HG03025 (cell line): Measurements from ENCODE around the gene UFSP2.

Experiments used
- ATAC-seq: cut with Tn5 transposase; IDR thresholded peaks from one replicate; pipeline ENCODE4 v1.9.1; 2021; ENCODE audit warnings: mild to moderate bottlenecking, moderate library complexity; ENCODE audit not compliant: unreplicated experiment, low FRiP score

UFSP2 gene

DNA sequence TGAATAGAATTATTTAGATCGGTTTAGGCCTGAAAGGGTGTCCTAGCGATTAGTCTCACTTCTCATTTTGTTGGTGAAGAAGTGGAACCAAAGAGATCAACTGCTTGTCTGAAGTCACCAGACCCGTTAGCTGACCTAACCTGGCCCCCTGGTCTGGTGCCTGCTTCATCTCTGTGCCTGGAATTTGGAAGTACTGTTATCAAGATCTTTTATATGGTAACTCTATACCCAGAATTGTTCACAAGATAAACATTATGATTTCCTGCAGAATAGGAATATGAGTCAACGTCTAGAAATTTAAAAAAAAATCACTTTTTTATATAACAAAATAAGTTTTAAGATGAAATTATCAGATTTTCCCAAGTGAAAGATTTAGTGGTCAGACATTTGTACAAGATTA is 67.2 kb downstream of the UFSP2 start:
- ATAC-seq, result no peak

DNA sequence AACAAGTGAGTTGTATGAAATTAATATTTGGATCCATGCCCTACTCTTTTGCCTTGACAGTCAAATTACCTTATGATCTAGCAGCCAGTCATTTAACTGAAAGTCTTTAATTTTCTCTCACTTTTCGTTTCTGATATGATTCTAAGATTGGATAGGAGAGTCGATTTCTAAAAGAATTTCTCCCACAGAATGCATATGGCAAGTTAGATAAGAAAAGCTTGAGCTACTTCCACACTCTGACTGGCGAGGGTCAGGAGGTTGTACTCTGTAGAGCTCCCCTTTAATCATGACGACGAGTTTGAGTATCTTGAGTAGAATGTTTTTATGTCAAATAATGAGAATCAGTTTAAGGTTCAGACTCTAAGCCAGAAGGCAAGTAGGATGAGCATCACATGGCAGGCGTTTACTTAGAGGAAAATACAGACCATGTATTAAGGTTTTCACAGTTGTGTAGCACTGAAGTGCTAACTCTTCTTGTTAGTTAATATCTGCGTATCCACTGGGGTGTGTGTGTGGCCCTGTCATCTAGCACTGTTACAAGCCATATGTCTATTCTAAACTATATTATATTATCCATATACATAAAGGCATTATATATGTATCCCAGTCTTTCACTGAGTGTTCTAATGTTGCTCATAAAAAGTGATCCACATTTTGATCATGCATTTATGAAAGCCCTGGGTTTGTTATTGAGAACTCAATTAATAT is 67.9 kb downstream of the UFSP2 start:
- ATAC-seq, result no peak

DNA sequence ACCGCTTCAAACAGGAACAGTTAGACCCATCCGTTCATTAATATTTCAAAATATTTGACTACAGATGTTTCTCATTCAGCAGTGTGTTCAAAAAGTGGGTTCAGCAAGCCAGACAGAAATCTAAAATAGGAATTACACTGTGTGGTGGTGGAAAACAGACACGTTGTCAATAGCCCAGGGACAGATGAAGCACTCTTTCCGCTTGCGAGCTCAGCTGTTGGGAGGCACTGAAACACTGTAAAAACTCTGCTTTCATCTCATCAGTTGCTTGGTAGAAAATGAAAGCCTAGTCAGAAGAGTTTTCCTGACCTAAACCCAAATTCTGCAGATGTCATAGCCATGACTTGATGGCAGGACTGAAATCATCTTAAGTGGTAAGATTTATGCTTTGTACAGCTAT is 68.6 kb downstream of the UFSP2 start:
- ATAC-seq, result no peak

DNA sequence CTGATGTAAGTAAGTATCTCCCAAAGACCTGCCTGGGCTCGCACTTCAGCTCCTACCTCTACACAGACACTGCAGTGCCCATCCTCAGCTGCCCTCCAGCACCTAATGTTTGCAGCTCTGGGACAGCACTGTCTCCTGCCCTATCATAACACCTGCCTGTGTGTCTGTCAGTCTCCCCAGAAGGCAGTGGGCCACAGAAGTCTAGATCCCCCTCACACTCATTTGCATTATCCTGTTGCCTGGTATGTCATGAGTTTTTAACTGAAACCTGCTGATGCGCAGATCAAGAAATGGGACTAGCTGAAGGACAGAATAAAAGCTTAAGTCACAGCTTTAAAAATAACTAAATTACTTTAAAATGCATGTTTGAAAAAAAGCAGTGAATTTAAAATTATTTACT is 73.0 kb downstream of the UFSP2 start:
- ATAC-seq, result no peak

DNA sequence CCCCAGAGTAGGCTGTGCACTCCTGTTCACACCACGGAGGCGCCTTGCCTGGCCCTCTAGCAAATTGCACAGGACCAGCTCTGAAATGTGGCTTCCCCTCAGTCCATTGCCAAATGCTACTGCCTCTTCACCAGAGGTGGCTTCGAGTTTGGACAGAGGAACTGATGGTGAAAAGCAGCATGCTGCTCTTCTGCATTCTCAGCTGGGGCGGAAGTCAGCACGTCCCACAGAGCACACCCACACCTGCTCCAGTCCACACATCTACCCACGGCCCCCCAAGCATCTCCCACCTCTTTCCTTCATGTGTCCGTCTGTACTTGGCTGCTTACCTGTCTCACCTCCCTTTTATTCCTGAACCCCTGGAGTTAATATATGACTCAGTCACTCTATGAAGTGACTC is 73.6 kb downstream of the UFSP2 start:
- ATAC-seq, result no peak

DNA sequence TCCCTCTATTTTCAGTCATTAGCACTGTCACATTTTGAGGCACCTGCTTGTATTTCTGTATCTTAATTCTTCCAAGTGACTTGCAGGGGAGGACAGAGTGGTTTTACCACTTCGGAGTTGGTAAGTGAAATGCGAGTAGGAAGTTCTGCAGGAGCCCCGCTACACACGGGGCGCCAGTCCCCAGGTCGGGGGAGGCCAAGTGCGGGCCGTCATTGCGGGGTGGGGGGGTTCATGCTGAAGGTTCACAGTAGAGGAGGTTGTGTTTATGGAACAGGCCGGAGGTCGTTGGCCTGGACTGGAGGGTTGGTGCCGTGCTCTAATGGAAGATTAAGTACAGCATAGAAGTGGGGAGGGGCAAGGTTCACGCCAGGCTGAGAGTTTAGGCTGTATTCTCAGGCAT is 74.1 kb downstream of the UFSP2 start:
- ATAC-seq, result no peak
